A549 (cell line): ENCODE data around the gene ARHGEF3.

Experiments
- BHLHE40 ChIP-seq: IDR thresholded peaks from 2 replicates; pipeline ENCODE4 v1.6.1; 2012; ENCODE audit warnings: low read depth, low read length, inconsistent platforms
- CBX8 ChIP-seq: fragments of 200-600 bp; sonication (generic); IDR thresholded peaks from 2 replicates; pipeline ENCODE4 v1.6.1; 2016
- EHF ChIP-seq: fragments of 250-450 bp; sonication (Bioruptor Pico); IDR thresholded peaks from 2 replicates; pipeline ENCODE4 v1.5.0; 2020; ENCODE audit warnings: mild to moderate bottlenecking
- EP300 ChIP-seq, 2 experiments: fragments of >200 bp; sonication (Bioruptor Twin); formaldehyde crosslinking; IDR thresholded peaks; 2 replicates in 1 of 2; 3 replicates in 1 of 2; pipeline ENCODE4 v1.6.1; 2016 to 2017
- FOSB ChIP-seq: fragments of 250-450 bp; sonication (Bioruptor Pico); IDR thresholded peaks from 2 replicates; pipeline ENCODE4 v1.5.0; 2020; ENCODE audit warnings: mild to moderate bottlenecking, moderate library complexity
- HOXB5 ChIP-seq: fragments of 250-450 bp; sonication (Bioruptor Pico); IDR thresholded peaks from 2 replicates; pipeline ENCODE4 v1.5.0; 2020; ENCODE audit warnings: mild to moderate bottlenecking, moderate library complexity
- JUN ChIP-seq, 2 experiments: fragments of >200 bp; sonication (Bioruptor Twin); formaldehyde crosslinking; IDR thresholded peaks; 2 replicates in 1 of 2; 3 replicates in 1 of 2; pipeline ENCODE4 v1.6.1; 2016 to 2017
- NR3C1 ChIP-seq: fragments of >200 bp; sonication (Bioruptor Twin); formaldehyde crosslinking; IDR thresholded peaks from 3 replicates; pipeline ENCODE4 v1.6.1; 2017
- PHF8 ChIP-seq: fragments of 200-600 bp; sonication (generic); IDR thresholded peaks from 2 replicates; pipeline ENCODE4 v1.6.1; 2016; ENCODE audit warnings: low read depth, mild to moderate bottlenecking, antibody characterized with exemption, moderate library complexity, borderline replicate concordance
- POLR2A ChIP-seq: IDR thresholded peaks from 2 replicates; pipeline ENCODE4 v1.6.1; 2012; ENCODE audit warnings: mild to moderate bottlenecking, low read length
- RNF2 ChIP-seq: fragments of 200-600 bp; sonication (generic); IDR thresholded peaks from 2 replicates; pipeline ENCODE4 v1.6.1; 2016; ENCODE audit warnings: low read depth, mild to moderate bottlenecking, antibody characterized with exemption, moderate library complexity, borderline replicate concordance
- TF ChIP-seq, protein P1 (sequence below): fragments of >200 bp; sonication (Bioruptor Twin); formaldehyde crosslinking; IDR thresholded peaks from 3 replicates; pipeline ENCODE4 v1.5.1; 2016
- TF ChIP-seq, protein P2 (sequence below): fragments of 200-600 bp; sonication (generic); IDR thresholded peaks from 2 replicates; pipeline ENCODE4 v1.6.1; 2016; ENCODE audit warnings: antibody characterized with exemption, mild to moderate bottlenecking, moderate library complexity

DNA sequence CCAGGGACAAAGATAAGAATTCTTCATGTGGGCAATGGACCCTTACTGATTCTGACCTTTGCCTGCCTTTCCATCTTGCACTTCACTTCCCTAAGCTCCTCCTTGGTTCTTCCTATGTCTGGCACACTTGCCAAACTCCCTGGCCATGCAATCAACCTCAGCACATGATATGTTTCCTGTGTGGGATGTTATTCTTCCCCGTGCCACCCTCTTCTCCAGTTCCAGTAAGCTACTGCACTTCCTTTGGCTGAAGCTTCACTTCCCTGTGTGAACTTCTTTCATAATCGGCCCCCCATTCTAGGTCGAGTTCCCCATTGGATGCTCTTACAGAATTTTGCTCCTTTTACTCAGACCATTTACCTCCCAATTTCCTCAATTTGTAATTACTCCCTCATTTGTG is 108.0 kb downstream of the ARHGEF3 start:
- TF ChIP-seq RNF2 (no peak), EP300 (IDR thresholded peaks at IDR 0.05) (no peak), PHF8 (no peak), HOXB5 (CRISPR knock-in tag) (no peak), NR3C1 (no peak), BHLHE40 (no peak), POLR2A (no peak), FOSB (CRISPR knock-in tag) (no peak), EHF (no peak), JUN (IDR thresholded peaks at IDR 0.05) (no peak), CBX8 (no peak)
- TF ChIP-seq, protein P1, sequence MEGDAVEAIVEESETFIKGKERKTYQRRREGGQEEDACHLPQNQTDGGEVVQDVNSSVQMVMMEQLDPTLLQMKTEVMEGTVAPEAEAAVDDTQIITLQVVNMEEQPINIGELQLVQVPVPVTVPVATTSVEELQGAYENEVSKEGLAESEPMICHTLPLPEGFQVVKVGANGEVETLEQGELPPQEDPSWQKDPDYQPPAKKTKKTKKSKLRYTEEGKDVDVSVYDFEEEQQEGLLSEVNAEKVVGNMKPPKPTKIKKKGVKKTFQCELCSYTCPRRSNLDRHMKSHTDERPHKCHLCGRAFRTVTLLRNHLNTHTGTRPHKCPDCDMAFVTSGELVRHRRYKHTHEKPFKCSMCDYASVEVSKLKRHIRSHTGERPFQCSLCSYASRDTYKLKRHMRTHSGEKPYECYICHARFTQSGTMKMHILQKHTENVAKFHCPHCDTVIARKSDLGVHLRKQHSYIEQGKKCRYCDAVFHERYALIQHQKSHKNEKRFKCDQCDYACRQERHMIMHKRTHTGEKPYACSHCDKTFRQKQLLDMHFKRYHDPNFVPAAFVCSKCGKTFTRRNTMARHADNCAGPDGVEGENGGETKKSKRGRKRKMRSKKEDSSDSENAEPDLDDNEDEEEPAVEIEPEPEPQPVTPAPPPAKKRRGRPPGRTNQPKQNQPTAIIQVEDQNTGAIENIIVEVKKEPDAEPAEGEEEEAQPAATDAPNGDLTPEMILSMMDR: no peak
- TF ChIP-seq, protein P2, sequence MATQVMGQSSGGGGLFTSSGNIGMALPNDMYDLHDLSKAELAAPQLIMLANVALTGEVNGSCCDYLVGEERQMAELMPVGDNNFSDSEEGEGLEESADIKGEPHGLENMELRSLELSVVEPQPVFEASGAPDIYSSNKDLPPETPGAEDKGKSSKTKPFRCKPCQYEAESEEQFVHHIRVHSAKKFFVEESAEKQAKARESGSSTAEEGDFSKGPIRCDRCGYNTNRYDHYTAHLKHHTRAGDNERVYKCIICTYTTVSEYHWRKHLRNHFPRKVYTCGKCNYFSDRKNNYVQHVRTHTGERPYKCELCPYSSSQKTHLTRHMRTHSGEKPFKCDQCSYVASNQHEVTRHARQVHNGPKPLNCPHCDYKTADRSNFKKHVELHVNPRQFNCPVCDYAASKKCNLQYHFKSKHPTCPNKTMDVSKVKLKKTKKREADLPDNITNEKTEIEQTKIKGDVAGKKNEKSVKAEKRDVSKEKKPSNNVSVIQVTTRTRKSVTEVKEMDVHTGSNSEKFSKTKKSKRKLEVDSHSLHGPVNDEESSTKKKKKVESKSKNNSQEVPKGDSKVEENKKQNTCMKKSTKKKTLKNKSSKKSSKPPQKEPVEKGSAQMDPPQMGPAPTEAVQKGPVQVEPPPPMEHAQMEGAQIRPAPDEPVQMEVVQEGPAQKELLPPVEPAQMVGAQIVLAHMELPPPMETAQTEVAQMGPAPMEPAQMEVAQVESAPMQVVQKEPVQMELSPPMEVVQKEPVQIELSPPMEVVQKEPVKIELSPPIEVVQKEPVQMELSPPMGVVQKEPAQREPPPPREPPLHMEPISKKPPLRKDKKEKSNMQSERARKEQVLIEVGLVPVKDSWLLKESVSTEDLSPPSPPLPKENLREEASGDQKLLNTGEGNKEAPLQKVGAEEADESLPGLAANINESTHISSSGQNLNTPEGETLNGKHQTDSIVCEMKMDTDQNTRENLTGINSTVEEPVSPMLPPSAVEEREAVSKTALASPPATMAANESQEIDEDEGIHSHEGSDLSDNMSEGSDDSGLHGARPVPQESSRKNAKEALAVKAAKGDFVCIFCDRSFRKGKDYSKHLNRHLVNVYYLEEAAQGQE: no peak
